IMR-90 (cell line): ENCODE results near the gene CFHR1. TPM values are rescaled to one million over a fixed set of nuclear protein-coding genes. Genes with fewer than 3 reads are reported as not detected.

ENCODE experiments used
- ATAC-seq: fragments of 200-7000 bp; cut with Tn5 transposase; 2 replicates; pipeline ENCODE4 v1.9.1; 2020; ENCODE audit warnings: low read depth, mild to moderate bottlenecking, moderate library complexity
- BruUV-seq: library from RNA; stranded (reverse); fragments of 400-500 nt; replicated peaks from 2 replicates; lab custom pipeline; 2021; lab: Mats Ljungman, UMichigan
- CTCF ChIA-PET: fragments of 300-600 bp; formaldehyde crosslinking; extraction: SDS; loops from one replicate; lab custom pipeline; 2021; ENCODE audit warnings: antibody characterized with exemption; lab: Yijun Ruan, JAX
- POLR2A ChIA-PET: fragments of 300-600 bp; sonication (Branson Sonifier 250); formaldehyde crosslinking; loops from one replicate; lab custom pipeline; 2022; ENCODE audit warnings: antibody characterized with exemption; ENCODE audit not compliant: unreplicated experiment; lab: Charles Lee
- DNase-seq: peaks from one replicate; pipeline ENCODE4 v3.0.0; 2013
- H2AFZ ChIP-seq: replicated peaks from 2 replicates; pipeline ENCODE3; 2013; ENCODE audit warnings: low read length, mild to moderate bottlenecking; ENCODE audit not compliant: poor library complexity
- H2AK5ac ChIP-seq: 2 replicates; pipeline ENCODE4 v1.6.1; 2013; ENCODE audit warnings: low read depth, low read length, inconsistent platforms
- H2AK9ac ChIP-seq: replicated peaks from 2 replicates; pipeline ENCODE3; 2013; ENCODE audit warnings: mild to moderate bottlenecking, low read depth, low read length, moderate library complexity; ENCODE audit not compliant: poor library complexity
- H2BK120ac ChIP-seq: 2 replicates; pipeline ENCODE4 v1.6.1; 2013; ENCODE audit warnings: low read depth, low read length, inconsistent platforms
- H2BK15ac ChIP-seq: 3 replicates; pipeline ENCODE4 v1.6.1; 2013; ENCODE audit warnings: low read depth, low read length, inconsistent platforms
- H2BK20ac ChIP-seq: 2 replicates; pipeline ENCODE4 v1.6.1; 2013; ENCODE audit warnings: low read depth, mild to moderate bottlenecking, inconsistent platforms, low read length, moderate library complexity
- H2BK5ac ChIP-seq: 2 replicates; pipeline ENCODE4 v1.6.1; 2013; ENCODE audit warnings: mild to moderate bottlenecking, low read depth, low read length, inconsistent platforms; ENCODE audit not compliant: poor library complexity, severe bottlenecking
- H3K14ac ChIP-seq: replicated peaks from 2 replicates; pipeline ENCODE4 v1.6.1; 2013; ENCODE audit warnings: low read depth, low read length, inconsistent platforms
- H3K18ac ChIP-seq: 2 replicates; pipeline ENCODE4 v1.6.1; 2013; ENCODE audit warnings: low read depth, low read length, control low read depth
- H3K23ac ChIP-seq: 2 replicates; pipeline ENCODE4 v1.6.1; 2013; ENCODE audit warnings: low read depth, low read length, inconsistent platforms
- H3K27ac ChIP-seq: 2 replicates; pipeline ENCODE4 v1.5.1; 2013; ENCODE audit warnings: mild to moderate bottlenecking, control low read depth, low read length; ENCODE audit not compliant: insufficient read depth
- H3K27me3 ChIP-seq: 2 replicates; pipeline ENCODE4 v1.6.1; 2013; ENCODE audit warnings: low read length; ENCODE audit not compliant: control insufficient read depth, insufficient read depth
- H3K36me3 ChIP-seq: 2 replicates; pipeline ENCODE4 v1.6.1; 2013; ENCODE audit warnings: low read length, mixed read lengths; ENCODE audit not compliant: control insufficient read depth, insufficient read depth
- H3K4ac ChIP-seq: 2 replicates; pipeline ENCODE4 v1.6.1; 2013; ENCODE audit warnings: low read depth, low read length, inconsistent platforms
- H3K4me1 ChIP-seq: 2 replicates; pipeline ENCODE4 v1.6.1; 2013; ENCODE audit warnings: low read length, mixed read lengths; ENCODE audit not compliant: control insufficient read depth, insufficient read depth
- H3K4me2 ChIP-seq: 2 replicates; pipeline ENCODE4 v1.6.1; 2013; ENCODE audit warnings: low read depth, mild to moderate bottlenecking, control low read depth, low read length, moderate library complexity
- H3K4me3 ChIP-seq: 2 replicates; pipeline ENCODE4 v1.5.1; 2013; ENCODE audit warnings: low read depth, mild to moderate bottlenecking, control low read depth, low read length, moderate library complexity; ENCODE audit not compliant: insufficient read depth
- H3K56ac ChIP-seq: 2 replicates; pipeline ENCODE4 v1.6.1; 2013; ENCODE audit warnings: low read length, inconsistent platforms; ENCODE audit not compliant: insufficient read depth; ENCODE audit errors: extremely low read depth
- H3K79me1 ChIP-seq, 2 experiments: 2 replicates each; pipeline ENCODE4 v1.6.1; 2013; ENCODE audit warnings: low read length in 2 of 2, inconsistent platforms in 1 of 2, low read depth in 1 of 2
- H3K9ac ChIP-seq: 2 replicates; pipeline ENCODE4 v1.6.1; 2013; ENCODE audit warnings: low read depth, low read length, control low read depth
- H3K9me1 ChIP-seq: 2 replicates; pipeline ENCODE4 v1.6.1; 2013; ENCODE audit warnings: low read length, inconsistent platforms; ENCODE audit not compliant: insufficient read depth
- H3K9me3 ChIP-seq: 2 replicates; pipeline ENCODE4 v1.6.1; 2013; ENCODE audit warnings: low read length; ENCODE audit not compliant: control insufficient read depth, insufficient read depth
- H4K20me1 ChIP-seq: 2 replicates; pipeline ENCODE4 v1.6.1; 2013; ENCODE audit warnings: low read length, inconsistent platforms; ENCODE audit not compliant: insufficient read depth
- H4K5ac ChIP-seq: 2 replicates; pipeline ENCODE4 v1.6.1; 2013; ENCODE audit warnings: mild to moderate bottlenecking, low read depth, low read length, control low read depth
- H4K8ac ChIP-seq, 2 experiments: 2 replicates each; pipeline ENCODE4 v1.6.1; 2013; ENCODE audit warnings: low read depth in 2 of 2, low read length in 2 of 2, control low read depth in 1 of 2, inconsistent platforms in 1 of 2
- H4K91ac ChIP-seq: 2 replicates; pipeline ENCODE4 v1.6.1; 2013; ENCODE audit warnings: low read depth, low read length, inconsistent platforms; ENCODE audit not compliant: insufficient read depth
- CEBPB ChIP-seq: IDR thresholded peaks from 2 replicates; pipeline ENCODE4 v1.6.1; 2012; ENCODE audit warnings: low read depth, low read length, improper control_type of control experiment
- NFE2L2 ChIP-seq: fragments of 150-350 bp; IDR thresholded peaks from 2 replicates; pipeline ENCODE4 v1.6.1; 2016; ENCODE audit warnings: low read depth, mild to moderate bottlenecking, low read length
- POLR2A ChIP-seq: IDR thresholded peaks from 2 replicates; pipeline ENCODE4 v1.6.1; 2012; ENCODE audit warnings: mild to moderate bottlenecking, low read depth, low read length
- SMC3 ChIP-seq: fragments of 150-350 bp; IDR thresholded peaks from 2 replicates; pipeline ENCODE4 v1.6.1; 2016; ENCODE audit warnings: low read depth, mild to moderate bottlenecking, antibody characterized with exemption, low read length, moderate library complexity
- USF2 ChIP-seq: fragments of 150-350 bp; IDR thresholded peaks from 2 replicates; pipeline ENCODE4 v1.6.1; 2017; ENCODE audit warnings: mild to moderate bottlenecking, antibody characterized with exemption, low read length, low read depth
- WGBS, 2 experiments: methylation state at CpG; one replicate each; pipeline versions ENCODE4 v1.1.5 to v1.1.7; 2013; ENCODE audit warnings: missing lambda C conversion rate in 2 of 2; ENCODE audit not compliant: insufficient read length in 1 of 2; ENCODE audit errors: extremely low coverage in 2 of 2; 5-methylcytosine and 5-hydroxymethylcytosine counted together
- dilution Hi-C: fragments of 300-500 bp; cut with HindIII; formaldehyde crosslinking; loops from one replicate; pipeline ENCODE4 v1.14.3; 2018; ENCODE audit warnings: low sequenced_read_pairs; ENCODE audit not compliant: unreplicated experiment
- in situ Hi-C: fragments of 300-500 bp; cut with MboI; formaldehyde crosslinking; loops from 3 replicates; pipeline ENCODE4 v1.14.3; 2019; ENCODE audit warnings: low sequenced_read_pairs, inconsistent platforms, mixed read lengths
- intact Hi-C: fragments of 100-400 bp; cut with micrococcal nuclease; formaldehyde crosslinking; loops from 2 replicates; pipeline ENCODE4 v1.10.0; 2022
- polyA plus RNA-seq, 3 experiments: library from polyadenylated mRNA; depleted of rRNA; stranded (reverse); fragments of >200 nt; gene quantifications; 2 replicates each; pipeline ENCODE4 v1.2.3, GENCODE V29; 2012; ENCODE audit warnings: low replicate concordance in 1 of 3
- total RNA-seq: library from RNA; depleted of rRNA; stranded (reverse); fragments of >200 nt; gene quantifications from 2 replicates; pipeline ENCODE4 v1.2.3, GENCODE V29; 2012

Gene CFHR1
- total and polyA plus RNA-seq, 2 of the 4 experiments (the other 2 are of a cell fraction) = not detected

- Histone ChIP-seq H3K9me1 (no peaks in the 10 kb centered on the region), H3K56ac (no peak overlapping the region), H3K18ac (no peak overlapping the region), H3K79me1 (no peaks in the 10 kb centered on the region), H3K4me1 (no peaks in the 10 kb centered on the region), H3K27ac (no peak overlapping the region), H2AK5ac (no peak overlapping the region), H3K23ac (no peak overlapping the region), H2BK20ac (no peak overlapping the region), H4K8ac (no peak overlapping the region), H3K9ac (no peak overlapping the region), H3K4ac (no peak overlapping the region), H2AK9ac (no peak overlapping the region), H4K5ac (no peak overlapping the region), H2BK5ac (no peak overlapping the region), H3K9me3 (no peaks in the 10 kb centered on the region), H4K20me1 (no peaks in the 10 kb centered on the region), H3K36me3 (no peaks in the 10 kb centered on the region), H3K27me3 (no peaks in the 10 kb centered on the region), H3K4me2 (no peak overlapping the region), H4K91ac (no peak overlapping the region), H2BK15ac (no peak overlapping the region), H2AFZ (no peak overlapping the region), H3K4me3 (no peak overlapping the region), H2BK120ac (no peak overlapping the region), H3K14ac (no peak overlapping the region)
- in situ Hi-C loops (no loop called here), dilution Hi-C loops (no loop called here), intact Hi-C loops (no loop called here)
- no TSS peak for BruUV-seq
- ATAC-seq (no peak), DNase-seq (no peak)
- TF ChIP-seq NFE2L2 = no peak
- no peak for TF ChIP-seq CEBPB
- TF ChIP-seq USF2 = no peak
- TF ChIP-seq POLR2A = no peak
- no peak for TF ChIP-seq SMC3
- WGBS, 2 experiments = no CpG with 5 or more reads among the region's 4 CpGs
- ChIA-PET POLR2A (no interaction called here), CTCF (no interaction called here)
Observed at GRCh38 chr1:196873385-196873784, 53.9 kb downstream of the CFHR1 start.
